Measurements from ENCODE around the gene VTN. TPM values are rescaled to one million over a fixed set of nuclear protein-coding genes. Genes with fewer than 3 reads are reported as not detected.
A peak's percentile ranks its signal among the peaks of the same experiment; 100 is the strongest.

VTN gene
- total RNA-seq, 2 donors from 2014 or later, result 1.8 to 5.4 TPM

- intact Hi-C loops (cut with DNase I), result no loop called here
- no peak for DNase-seq (ENCODE audit: low spot score)
Measured at GRCh38 chr17:28397275-28397674, 27.2 kb upstream of the VTN start.

- intact Hi-C loops (cut with DNase I), result no loop called here
- peak; percentile 73 for DNase-seq (ENCODE audit: low spot score)
Measured at GRCh38 chr17:28396635-28397239, 26.6 kb upstream of the VTN start.

- intact Hi-C loops (cut with DNase I), result no loop called here
- DNase-seq (ENCODE audit: low spot score), result no peak
Measured at GRCh38 chr17:28395968-28396367, 25.9 kb upstream of the VTN start.

GRCh38 chr17:28395426-28395825, 25.3 kb upstream of the VTN start:
- peak; percentile 32 for DNase-seq (ENCODE audit: low spot score)
- intact Hi-C loops (cut with DNase I), result no loop called here

- intact Hi-C loops (cut with DNase I), result no loop called here
- peak; percentile 15 for DNase-seq (ENCODE audit: low spot score)
Measured at GRCh38 chr17:28394337-28395116, 24.4 kb upstream of the VTN start.

- peak; percentile 85 for DNase-seq (ENCODE audit: low spot score)
- intact Hi-C loops (cut with DNase I), result no loop called here
Measured at GRCh38 chr17:28392491-28392890, 22.4 kb upstream of the VTN start.

GRCh38 chr17:28391401-28391800, 21.3 kb upstream of the VTN start:
- intact Hi-C loops (cut with DNase I), result no loop called here

GRCh38 chr17:28390984-28391383, 20.9 kb upstream of the VTN start:
- intact Hi-C loops (cut with DNase I), result no loop called here
- DNase-seq (ENCODE audit: low spot score), result no peak

More at GRCh38 chr17:28391401-28391800, 21.3 kb upstream of the VTN start:
- DNase-seq (ENCODE audit: low spot score), result peak; percentile 43

GRCh38 chr17:28390563-28390962, 20.5 kb upstream of the VTN start:
- peak; percentile 1 for DNase-seq (ENCODE audit: low spot score)
- intact Hi-C loops (cut with DNase I), result no loop called here

GRCh38 chr17:28390141-28390540, 20.0 kb upstream of the VTN start:
- intact Hi-C loops (cut with DNase I), result no loop called here
- no peak for DNase-seq (ENCODE audit: low spot score)

- intact Hi-C loops (cut with DNase I), result no loop called here
- DNase-seq (ENCODE audit: low spot score), result peak; percentile 71
Measured at GRCh38 chr17:28388106-28388505, 18.0 kb upstream of the VTN start.

GRCh38 chr17:28386391-28386790, 16.3 kb upstream of the VTN start:
- DNase-seq (ENCODE audit: low spot score), result no peak
- intact Hi-C loops (cut with DNase I), result no loop called here

GRCh38 chr17:28385406-28385805, 15.3 kb upstream of the VTN start:
- DNase-seq (ENCODE audit: low spot score), result peak; percentile 74
- intact Hi-C loops (cut with DNase I), result no loop called here

- intact Hi-C loops (cut with DNase I), result no loop called here
- peak; percentile 71 for DNase-seq (ENCODE audit: low spot score)
Measured at GRCh38 chr17:28385037-28385400, 14.9 kb upstream of the VTN start.

- intact Hi-C loops (cut with DNase I), result no loop called here
- DNase-seq (ENCODE audit: low spot score), result peak; percentile 86
Measured at GRCh38 chr17:28384281-28385036, 14.4 kb upstream of the VTN start.

GRCh38 chr17:28381141-28381825, 11.2 kb upstream of the VTN start:
- DNase-seq (ENCODE audit: low spot score), result peak; percentile 82
- intact Hi-C loops (cut with DNase I), result no loop called here

GRCh38 chr17:28379814-28380801, 10.0 kb upstream of the VTN start:
- peak; percentile 54 for DNase-seq (ENCODE audit: low spot score)
- intact Hi-C loops (cut with DNase I), result loop anchor here in 1 of 2 donors (2.0 kb wide), 1 partner anchor 15 kb away; the partner anchor contains the start of gene SEBOX

GRCh38 chr17:28372945-28373274, 2.8 kb upstream of the VTN start:
- intact Hi-C loops (cut with DNase I), result no loop called here

More at GRCh38 chr17:28372945-28373274, 2.8 kb upstream of the VTN start:
- peak; percentile 42 for DNase-seq (ENCODE audit: low spot score)
